Endothelial cell of umbilical vein (primary cell): ENCODE measurements around the gene RAP1GAP.

ENCODE experiments used
- EZH2 ChIP-seq: IDR thresholded peaks from 2 replicates; pipeline ENCODE4 v1.6.1; 2012; ENCODE audit warnings: borderline replicate concordance, low read depth, mild to moderate bottlenecking, moderate library complexity, low read length, inconsistent platforms; ENCODE audit not compliant: severe bottlenecking
- GATA2 ChIP-seq: IDR thresholded peaks from 2 replicates; pipeline ENCODE4 v1.7.0; 2011; ENCODE audit warnings: low read depth, mild to moderate bottlenecking, moderate library complexity, mixed read lengths, low read length; ENCODE audit not compliant: insufficient read length, insufficient read depth
- MYC ChIP-seq: IDR thresholded peaks from one replicate; pipeline ENCODE4 v1.6.1; 2011; ENCODE audit warnings: mild to moderate bottlenecking, low read depth, low read length
- POLR2AphosphoS5 ChIP-seq: IDR thresholded peaks from 2 replicates; pipeline ENCODE4 v1.6.1; 2012; ENCODE audit warnings: low read depth, mild to moderate bottlenecking, control low read depth, low read length, moderate library complexity; ENCODE audit not compliant: insufficient read depth
- TF ChIP-seq, protein P1 (sequence below), 2 donors: IDR thresholded peaks; 1 replicate in 1 of 2; 2 replicates in 1 of 2; pipeline ENCODE4 v1.5.1; 2011; ENCODE audit warnings: low read length in 2 of 2, mild to moderate bottlenecking in 2 of 2, moderate library complexity in 2 of 2, control low read depth in 1 of 2, inconsistent platforms in 1 of 2, low read depth in 1 of 2; ENCODE audit not compliant: insufficient read depth in 1 of 2; ENCODE audit errors: extremely low read depth in 1 of 2
- TF ChIP-seq, protein P2 (sequence below): IDR thresholded peaks from 2 replicates; pipeline ENCODE4 v1.6.1; 2011; ENCODE audit not compliant: insufficient read depth, insufficient read length

DNA sequence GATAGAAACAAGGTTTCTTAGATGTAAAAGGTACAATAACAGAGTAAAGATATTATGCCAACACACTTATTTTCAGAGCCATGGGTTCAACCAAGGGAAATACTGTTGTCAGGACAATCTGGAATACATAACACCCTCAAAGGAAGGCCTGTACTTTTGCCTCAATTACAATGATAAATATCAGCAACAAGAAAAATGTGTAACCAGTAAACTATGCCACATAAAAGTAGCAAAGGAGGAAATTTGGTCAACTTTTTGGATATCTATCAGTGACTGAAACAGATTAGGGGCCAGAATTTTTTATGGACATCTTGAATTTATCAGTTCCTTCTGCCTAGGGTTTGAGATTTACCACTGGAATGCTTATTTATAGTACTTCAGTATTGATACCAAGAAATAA is 24.6 kb upstream of the RAP1GAP start:
- TF ChIP-seq, protein P1, sequence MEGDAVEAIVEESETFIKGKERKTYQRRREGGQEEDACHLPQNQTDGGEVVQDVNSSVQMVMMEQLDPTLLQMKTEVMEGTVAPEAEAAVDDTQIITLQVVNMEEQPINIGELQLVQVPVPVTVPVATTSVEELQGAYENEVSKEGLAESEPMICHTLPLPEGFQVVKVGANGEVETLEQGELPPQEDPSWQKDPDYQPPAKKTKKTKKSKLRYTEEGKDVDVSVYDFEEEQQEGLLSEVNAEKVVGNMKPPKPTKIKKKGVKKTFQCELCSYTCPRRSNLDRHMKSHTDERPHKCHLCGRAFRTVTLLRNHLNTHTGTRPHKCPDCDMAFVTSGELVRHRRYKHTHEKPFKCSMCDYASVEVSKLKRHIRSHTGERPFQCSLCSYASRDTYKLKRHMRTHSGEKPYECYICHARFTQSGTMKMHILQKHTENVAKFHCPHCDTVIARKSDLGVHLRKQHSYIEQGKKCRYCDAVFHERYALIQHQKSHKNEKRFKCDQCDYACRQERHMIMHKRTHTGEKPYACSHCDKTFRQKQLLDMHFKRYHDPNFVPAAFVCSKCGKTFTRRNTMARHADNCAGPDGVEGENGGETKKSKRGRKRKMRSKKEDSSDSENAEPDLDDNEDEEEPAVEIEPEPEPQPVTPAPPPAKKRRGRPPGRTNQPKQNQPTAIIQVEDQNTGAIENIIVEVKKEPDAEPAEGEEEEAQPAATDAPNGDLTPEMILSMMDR (IDR thresholded peaks at IDR 0.05; ENCODE audit: extremely low read depth in 1 of 2, insufficient read depth in 1 of 2, low read depth in 1 of 2, low read length in 2 of 2) = no peak
- no peak for TF ChIP-seq EZH2
- no peak for TF ChIP-seq POLR2AphosphoS5
- no peak for TF ChIP-seq GATA2
- TF ChIP-seq, protein P2, sequence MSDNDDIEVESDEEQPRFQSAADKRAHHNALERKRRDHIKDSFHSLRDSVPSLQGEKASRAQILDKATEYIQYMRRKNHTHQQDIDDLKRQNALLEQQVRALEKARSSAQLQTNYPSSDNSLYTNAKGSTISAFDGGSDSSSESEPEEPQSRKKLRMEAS = no peak
- TF ChIP-seq MYC = no peak
